ENCODE data around the gene TGFB1. TPM values are rescaled to one million over a fixed set of nuclear protein-coding genes. Genes with fewer than 3 reads are reported as not detected.

TGFB1 gene
- total RNA-seq, 1 experiment from 2014 or later, result 30.1 TPM

DNA sequence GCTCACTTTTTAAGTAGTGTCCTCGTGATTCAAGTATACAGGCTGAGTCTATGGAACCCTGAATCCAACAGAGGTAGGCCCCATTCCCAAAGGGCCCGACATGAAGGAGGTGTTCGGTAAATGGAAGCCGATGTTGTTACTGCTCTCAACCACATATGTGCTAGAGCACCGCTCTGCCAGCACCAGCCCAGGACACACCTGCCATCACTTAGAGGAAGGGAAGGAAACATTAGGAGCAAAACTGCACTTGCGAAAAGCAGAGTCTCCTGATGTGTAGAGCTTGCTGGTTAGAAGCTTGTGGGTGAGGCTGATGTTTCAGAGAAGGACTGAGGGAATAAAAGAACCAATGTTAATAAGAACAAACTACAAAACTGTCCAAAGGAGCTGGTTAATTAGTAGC lies 53.2 kb downstream of the TGFB1 start:
- H3K27me3 ChIP-seq (ENCODE audit: insufficient read depth, low read length), result no peaks in the 10 kb centered on the region; the same call in 1 of the 2 replicates
- H3K4me2 ChIP-seq (ENCODE audit: insufficient read depth, insufficient read length, low read length), result no peak overlapping the region
- H2AFZ ChIP-seq (ENCODE audit: low read length), result no peak overlapping the region
- no peak overlapping the region for H3K27ac ChIP-seq (ENCODE audit: insufficient read length, low read depth, low read length)
- H4K5ac ChIP-seq (ENCODE audit: insufficient read length, low read depth, low read length), result no peak overlapping the region
- H3K79me1 ChIP-seq (ENCODE audit: insufficient read depth, low read depth, low read length, poor library complexity, severe bottlenecking), result no peaks in the 10 kb centered on the region
- Mint-ChIP-seq H3K27ac (peak overlapping the region in 1 of 3 experiments; percentile 49; a peak in 1 of 7 replicates), H3K27me3 (ENCODE audit: low read depth) (no peaks in the 10 kb centered on the region), H3K36me3 (ENCODE audit: insufficient read depth in 1 of 3, low read depth in 3 of 3) (peaks cover 71 to 100% (median 97%) of the 10 kb centered on the region in 3 experiments), H3K4me1 (no peaks in the 10 kb centered on the region), H3K9me3 (no peaks in the 10 kb centered on the region), H3K4me3 (no peak overlapping the region)
- no CpG with 5 or more reads among the region's 6 CpGs for WGBS (ENCODE audit: extremely low coverage, insufficient read length, low lambda C conversion rate)
- H3K56ac ChIP-seq (ENCODE audit: insufficient read length, low read depth, low read length), result no peak overlapping the region
- H2BK12ac ChIP-seq (ENCODE audit: insufficient read length, low read depth, low read length), result no peak overlapping the region
- TF ChIP-seq, protein P1, sequence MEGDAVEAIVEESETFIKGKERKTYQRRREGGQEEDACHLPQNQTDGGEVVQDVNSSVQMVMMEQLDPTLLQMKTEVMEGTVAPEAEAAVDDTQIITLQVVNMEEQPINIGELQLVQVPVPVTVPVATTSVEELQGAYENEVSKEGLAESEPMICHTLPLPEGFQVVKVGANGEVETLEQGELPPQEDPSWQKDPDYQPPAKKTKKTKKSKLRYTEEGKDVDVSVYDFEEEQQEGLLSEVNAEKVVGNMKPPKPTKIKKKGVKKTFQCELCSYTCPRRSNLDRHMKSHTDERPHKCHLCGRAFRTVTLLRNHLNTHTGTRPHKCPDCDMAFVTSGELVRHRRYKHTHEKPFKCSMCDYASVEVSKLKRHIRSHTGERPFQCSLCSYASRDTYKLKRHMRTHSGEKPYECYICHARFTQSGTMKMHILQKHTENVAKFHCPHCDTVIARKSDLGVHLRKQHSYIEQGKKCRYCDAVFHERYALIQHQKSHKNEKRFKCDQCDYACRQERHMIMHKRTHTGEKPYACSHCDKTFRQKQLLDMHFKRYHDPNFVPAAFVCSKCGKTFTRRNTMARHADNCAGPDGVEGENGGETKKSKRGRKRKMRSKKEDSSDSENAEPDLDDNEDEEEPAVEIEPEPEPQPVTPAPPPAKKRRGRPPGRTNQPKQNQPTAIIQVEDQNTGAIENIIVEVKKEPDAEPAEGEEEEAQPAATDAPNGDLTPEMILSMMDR (conservative IDR thresholded peaks at IDR 0.05), result no peak
- no peaks in the 10 kb centered on the region for H3K23me2 ChIP-seq (ENCODE audit: insufficient read length, low read depth, low read length, poor library complexity, severe bottlenecking)
- H4K20me1 ChIP-seq (ENCODE audit: control insufficient read depth, insufficient read depth, insufficient read length), result no peaks in the 10 kb centered on the region
- no peak overlapping the region for H3K14ac ChIP-seq (ENCODE audit: insufficient read depth, low read length)
- no peaks in the 10 kb centered on the region for H3K79me2 ChIP-seq (ENCODE audit: insufficient read depth, low read length)
- no peaks in the 10 kb centered on the region for H3K9me3 ChIP-seq (ENCODE audit: control insufficient read depth, low read depth, low read length)
- H3K23ac ChIP-seq (ENCODE audit: insufficient read length, low read depth, low read length), result no peak overlapping the region
- H2BK15ac ChIP-seq (ENCODE audit: low read depth, low read length), result no peak overlapping the region
- H2BK20ac ChIP-seq (ENCODE audit: low read depth, low read length, poor library complexity, severe bottlenecking), result no peak overlapping the region
- no peak overlapping the region for H3K4ac ChIP-seq (ENCODE audit: low read depth, low read length)
- H3K9ac ChIP-seq (ENCODE audit: extremely low read depth, insufficient read length, low read length), result no peak overlapping the region
- no peak for DNase-seq
- no peak overlapping the region for H2AK5ac ChIP-seq (ENCODE audit: insufficient read length, low read length)
- H4K91ac ChIP-seq (ENCODE audit: insufficient read length, low read depth, low read length), result no peak overlapping the region
- H3K18ac ChIP-seq (ENCODE audit: insufficient read length, low read depth, low read length), result no peak overlapping the region
- no peaks in the 10 kb centered on the region for H3K4me1 ChIP-seq (ENCODE audit: insufficient read depth, low read length)
- no peak overlapping the region for H2BK5ac ChIP-seq (ENCODE audit: insufficient read length, low read length)
- no peak overlapping the region for H2BK120ac ChIP-seq (ENCODE audit: low read depth, low read length, poor library complexity, severe bottlenecking)
- no peak overlapping the region for H3T11ph ChIP-seq (ENCODE audit: low read length)
- H4K8ac ChIP-seq (replicated peaks; ENCODE audit: insufficient read length, low read depth, low read length), result no peak overlapping the region

Measured in H9 (cell line).